Loucy (cell line): ENCODE data around the gene SP1.

Experiments used
- H2AFZ ChIP-seq: fragments of 200-600 bp; sonication (generic); 2 replicates; pipeline ENCODE4 v1.6.0; 2016; ENCODE audit warnings: antibody characterized with exemption, mild to moderate bottlenecking, low read length, moderate library complexity
- H3F3A ChIP-seq: fragments of 200-600 bp; 2 replicates; pipeline ENCODE4 v1.6.0; 2016; ENCODE audit warnings: antibody characterized with exemption, low read depth, mild to moderate bottlenecking
- H3K27me3 ChIP-seq: fragments of 200-600 bp; sonication (generic); 2 replicates; pipeline ENCODE4 v1.6.1; 2014; ENCODE audit warnings: low read length, mild to moderate bottlenecking; ENCODE audit not compliant: insufficient read depth, poor library complexity, severe bottlenecking
- H3K36me3 ChIP-seq: fragments of 200-600 bp; sonication (generic); 2 replicates; pipeline ENCODE4 v1.6.1; 2016; ENCODE audit warnings: low read length; ENCODE audit not compliant: insufficient read depth
- H3K4me1 ChIP-seq: fragments of 200-600 bp; sonication (generic); 2 replicates; pipeline ENCODE4 v1.5.1; 2014; ENCODE audit warnings: low read length, mild to moderate bottlenecking; ENCODE audit not compliant: insufficient read depth, poor library complexity, severe bottlenecking
- H3K4me2 ChIP-seq: fragments of 200-600 bp; sonication (generic); 2 replicates; pipeline ENCODE4 v1.6.0; 2014; ENCODE audit warnings: antibody characterized with exemption, low read length, low read depth, mild to moderate bottlenecking; ENCODE audit not compliant: poor library complexity, severe bottlenecking
- H3K4me3 ChIP-seq: fragments of 200-600 bp; sonication (generic); 2 replicates; pipeline ENCODE4 v1.5.1; 2014; ENCODE audit warnings: low read length, mild to moderate bottlenecking, mixed read lengths; ENCODE audit not compliant: poor library complexity, severe bottlenecking
- H3K79me2 ChIP-seq: fragments of 200-600 bp; sonication (generic); 2 replicates; pipeline ENCODE4 v1.6.1; 2014; ENCODE audit warnings: low read length; ENCODE audit not compliant: insufficient read depth
- H3K9ac ChIP-seq: fragments of 200-600 bp; sonication (generic); 2 replicates; pipeline ENCODE4 v1.6.0; 2014; ENCODE audit warnings: mild to moderate bottlenecking, low read depth, low read length, moderate library complexity; ENCODE audit not compliant: poor library complexity, severe bottlenecking
- H3K9me2 ChIP-seq: fragments of 200-600 bp; sonication (generic); replicated peaks from 2 replicates; pipeline ENCODE4 v1.6.1; 2016; ENCODE audit warnings: low read depth, low read length, mixed read lengths
- H3K9me3 ChIP-seq: fragments of 200-600 bp; sonication (generic); 2 replicates; pipeline ENCODE4 v1.6.1; 2014; ENCODE audit warnings: mild to moderate bottlenecking, antibody characterized with exemption, low read length, low read depth; ENCODE audit not compliant: insufficient read depth
- H4K20me1 ChIP-seq: fragments of 200-600 bp; sonication (generic); 2 replicates; pipeline ENCODE4 v1.6.0; 2014; ENCODE audit warnings: antibody characterized with exemption, low read length, mild to moderate bottlenecking; ENCODE audit not compliant: insufficient read depth, poor library complexity, severe bottlenecking
- CTCF ChIP-seq: fragments of 200-600 bp; sonication (generic); conservative IDR thresholded peaks from 2 replicates; pipeline ENCODE4 v1.5.1; 2014; ENCODE audit warnings: mild to moderate bottlenecking, antibody characterized with exemption, low read length
- EZH2phosphoT487 ChIP-seq: fragments of 200-600 bp; IDR thresholded peaks from 2 replicates; pipeline ENCODE4 v1.6.1; 2018; ENCODE audit warnings: antibody characterized with exemption, mild to moderate bottlenecking, moderate library complexity, borderline replicate concordance

Gene SP1

GRCh38 chr12:53344487-53344823 lies 35.5 kb upstream of the SP1 start:
- Histone ChIP-seq H3K4me1 (peaks cover 13% of the 10 kb centered on the region), H3K4me2 (peak overlapping the region; percentile 81), H3K9me3 (no peaks in the 10 kb centered on the region), H4K20me1 (no peaks in the 10 kb centered on the region), H3K79me2 (no peaks in the 10 kb centered on the region), H3F3A (no peaks in the 10 kb centered on the region), H3K4me3 (peak overlapping the region; percentile 67), H3K9ac (peak overlapping the region; percentile 13), H2AFZ (peak overlapping the region; percentile 24), H3K36me3 (no peaks in the 10 kb centered on the region), H3K27me3 (no peaks in the 10 kb centered on the region), H3K9me2 (no peaks in the 10 kb centered on the region)
- no peak for TF ChIP-seq EZH2phosphoT487
- TF ChIP-seq CTCF, result no peak

GRCh38 chr12:53344824-53345485 lies 35.0 kb upstream of the SP1 start:
- Histone ChIP-seq H2AFZ (peak overlapping the region; percentile 93), H3K9me3 (no peaks in the 10 kb centered on the region), H3K4me1 (peaks cover 13% of the 10 kb centered on the region), H3K36me3 (no peaks in the 10 kb centered on the region), H3K27me3 (no peaks in the 10 kb centered on the region), H3K9me2 (no peaks in the 10 kb centered on the region), H3F3A (no peaks in the 10 kb centered on the region), H3K4me3 (peak overlapping the region; percentile 83), H3K4me2 (peak overlapping the region; percentile 81), H4K20me1 (no peaks in the 10 kb centered on the region), H3K79me2 (no peaks in the 10 kb centered on the region), H3K9ac (peak overlapping the region; percentile 63)
- TF ChIP-seq EZH2phosphoT487 (no peak), CTCF (peak; percentile 90)

GRCh38 chr12:53345486-53346188 lies 34.3 kb upstream of the SP1 start:
- no peak for TF ChIP-seq CTCF
- Histone ChIP-seq H3K9ac (no peak overlapping the region), H2AFZ (no peak overlapping the region)

More at GRCh38 chr12:53345486-53346188, 34.3 kb upstream of the SP1 start:
- no peaks in the 10 kb centered on the region for H3K9me3 ChIP-seq
- peak overlapping the region; percentile 83 for H3K4me3 ChIP-seq
- peak overlapping the region; percentile 81 for H3K4me2 ChIP-seq
- no peaks in the 10 kb centered on the region for H3K79me2 ChIP-seq
- H3K4me1 ChIP-seq, result peaks cover 13% of the 10 kb centered on the region
- H4K20me1 ChIP-seq, result no peaks in the 10 kb centered on the region
- H3K9me2 ChIP-seq, result no peaks in the 10 kb centered on the region
- no peaks in the 10 kb centered on the region for H3K27me3 ChIP-seq
- H3K36me3 ChIP-seq, result no peaks in the 10 kb centered on the region
- H3F3A ChIP-seq, result no peaks in the 10 kb centered on the region
